ENCODE data around the gene MEGF6.
A peak's percentile ranks its signal among the peaks of the same experiment; 100 is the strongest.

MEGF6 gene

GRCh38 chr1:3464649-3465025 is 146.7 kb downstream of the MEGF6 start:
- DNase-seq, result no peak

GRCh38 chr1:3463891-3464648 is 147.2 kb downstream of the MEGF6 start:
- DNase-seq, result peak; percentile 0

- DNase-seq, result no peak
These were observed 147.9 kb downstream of the MEGF6 start for GRCh38 chr1:3463408-3463863.

- peak; percentile 1 for DNase-seq
These were observed 148.3 kb downstream of the MEGF6 start for GRCh38 chr1:3463013-3463385.

- no peak for DNase-seq
These were observed 148.8 kb downstream of the MEGF6 start for GRCh38 chr1:3462356-3463012.

GRCh38 chr1:3461934-3462275 is 149.4 kb downstream of the MEGF6 start:
- no peak for DNase-seq

- DNase-seq, result no peak
These were observed 149.9 kb downstream of the MEGF6 start for GRCh38 chr1:3461238-3461933.

- no peak for DNase-seq
These were observed 150.6 kb downstream of the MEGF6 start for GRCh38 chr1:3460672-3461131.

- DNase-seq, result no peak
These were observed 151.2 kb downstream of the MEGF6 start for GRCh38 chr1:3459940-3460671.

GRCh38 chr1:3459051-3459908 is 152.0 kb downstream of the MEGF6 start:
- DNase-seq, result no peak

GRCh38 chr1:3457910-3458883 is 153.1 kb downstream of the MEGF6 start:
- no peak for DNase-seq

GRCh38 chr1:3456964-3457909 is 154.1 kb downstream of the MEGF6 start:
- no peak for DNase-seq

GRCh38 chr1:3456449-3456963 is 154.8 kb downstream of the MEGF6 start:
- DNase-seq, result no peak

- DNase-seq, result no peak
These were observed 155.4 kb downstream of the MEGF6 start for GRCh38 chr1:3455670-3456448.

- no peak for DNase-seq
These were observed 156.3 kb downstream of the MEGF6 start for GRCh38 chr1:3454811-3455618.

GRCh38 chr1:3453891-3454810 is 157.2 kb downstream of the MEGF6 start, which contains the start of gene ARHGEF16:
Gene ARHGEF16, plus strand, starts transcription at chr1:3454665. Its CDS starts 8,420 bp downstream, at chr1:3463085.
- peak; percentile 16 for DNase-seq

Data from stimulated activated CD4-positive, alpha-beta T cell treated with anti-CD3 and anti-CD28 coated beads, Interleukin-1b, Interleukin-23, amount 100 ng/mL, for 48 hours (primary cell).